ENCODE measurements around the gene PTPRT. TPM values are rescaled to one million over a fixed set of nuclear protein-coding genes. Genes with fewer than 3 reads are reported as not detected.

The PTPRT gene
- polyA plus RNA-seq, 4 donors, result 0.07 to 0.58 (median 0.27) TPM; not detected in 1

- Histone ChIP-seq H3K4me1 (ENCODE audit: control insufficient read depth in 3 of 3, insufficient read depth in 2 of 3, low read depth in 1 of 3, low read length in 2 of 3) (no peaks in the 10 kb centered on the region), H3K9me3 (ENCODE audit: control insufficient read depth in 2 of 2, insufficient read depth in 1 of 2, low read depth in 1 of 2, low read length in 1 of 2) (no peaks in the 10 kb centered on the region), H3K27me3 (ENCODE audit: control insufficient read depth in 3 of 3, insufficient read depth in 3 of 3, low read length in 3 of 3) (peaks cover 0 to 2% (median 0%) of the 10 kb centered on the region in 3 donors), H3K36me3 (ENCODE audit: control insufficient read depth in 3 of 3, insufficient read depth in 2 of 3, low read depth in 1 of 3, low read length in 3 of 3) (no peaks in the 10 kb centered on the region), H3K27ac (ENCODE audit: low read depth in 1 of 3, low read length in 2 of 3) (no peak overlapping the region), H3K4me3 (ENCODE audit: low read depth in 1 of 3, low read length in 3 of 3) (no peak overlapping the region)
- WGBS, 3 donors, result 66 to 85% (median 76%) methylated on average over 7 of the region's 7 CpGs
- DNase-seq, result no peak
- no peak for FAIRE-seq
Observed at GRCh38 chr20:42735539-42735938, 454.2 kb downstream of the PTPRT start.

- Histone ChIP-seq H3K4me3 (ENCODE audit: low read depth in 1 of 3, low read length in 3 of 3) (no peak overlapping the region), H3K9me3 (ENCODE audit: control insufficient read depth in 2 of 2, insufficient read depth in 1 of 2, low read depth in 1 of 2, low read length in 1 of 2) (no peaks in the 10 kb centered on the region), H3K36me3 (ENCODE audit: control insufficient read depth in 3 of 3, insufficient read depth in 2 of 3, low read depth in 1 of 3, low read length in 3 of 3) (no peaks in the 10 kb centered on the region), H3K4me1 (ENCODE audit: control insufficient read depth in 3 of 3, insufficient read depth in 2 of 3, low read depth in 1 of 3, low read length in 2 of 3) (no peaks in the 10 kb centered on the region), H3K27ac (ENCODE audit: low read depth in 1 of 3, low read length in 2 of 3) (no peak overlapping the region), H3K27me3 (ENCODE audit: control insufficient read depth in 3 of 3, insufficient read depth in 3 of 3, low read length in 3 of 3) (peaks cover 0 to 2% (median 0%) of the 10 kb centered on the region in 3 donors)
- DNase-seq (no peak), FAIRE-seq (no peak)
- WGBS, 3 donors, result 69 to 74% (median 70%) methylated on average over 5 of the region's 5 CpGs
Observed at GRCh38 chr20:42734660-42735368, 454.9 kb downstream of the PTPRT start.

GRCh38 chr20:42721923-42722322 lies 467.8 kb downstream of the PTPRT start:
- H3K27me3 ChIP-seq (ENCODE audit: control insufficient read depth in 3 of 3, insufficient read depth in 3 of 3, low read length in 3 of 3), result no peaks in the 10 kb centered on the region
- H3K27ac ChIP-seq (ENCODE audit: low read depth in 1 of 3, low read length in 2 of 3), result no peak overlapping the region
- DNase-seq (no peak), FAIRE-seq (no peak)
- H3K4me3 ChIP-seq (ENCODE audit: low read depth in 1 of 3, low read length in 3 of 3), result no peak overlapping the region
- no peaks in the 10 kb centered on the region for H3K4me1 ChIP-seq (ENCODE audit: control insufficient read depth in 3 of 3, insufficient read depth in 2 of 3, low read depth in 1 of 3, low read length in 2 of 3)
- no peaks in the 10 kb centered on the region for H3K9me3 ChIP-seq (ENCODE audit: control insufficient read depth in 2 of 2, insufficient read depth in 1 of 2, low read depth in 1 of 2, low read length in 1 of 2)
- no peaks in the 10 kb centered on the region for H3K36me3 ChIP-seq (ENCODE audit: control insufficient read depth in 3 of 3, insufficient read depth in 2 of 3, low read depth in 1 of 3, low read length in 3 of 3)
- WGBS, 3 donors, result 47 to 58% (median 50%) methylated on average over 2 of the region's 2 CpGs

GRCh38 chr20:42714298-42715141 lies 475.2 kb downstream of the PTPRT start:
- FAIRE-seq (no peak), DNase-seq (peak in 1 of 2 donors; percentile 9)
- H3K27me3 ChIP-seq (ENCODE audit: control insufficient read depth in 3 of 3, insufficient read depth in 3 of 3, low read length in 3 of 3), result no peaks in the 10 kb centered on the region
- no peaks in the 10 kb centered on the region for H3K4me1 ChIP-seq (ENCODE audit: control insufficient read depth in 3 of 3, insufficient read depth in 2 of 3, low read depth in 1 of 3, low read length in 2 of 3)
- H3K36me3 ChIP-seq (ENCODE audit: control insufficient read depth in 3 of 3, insufficient read depth in 2 of 3, low read depth in 1 of 3, low read length in 3 of 3), result no peaks in the 10 kb centered on the region
- WGBS, 3 donors, result 7 to 31% (median 22%) methylated on average over 5 of the region's 5 CpGs
- peaks cover 0 to 9% of the 10 kb centered on the region in 2 donors for H3K9me3 ChIP-seq (ENCODE audit: control insufficient read depth in 2 of 2, insufficient read depth in 1 of 2, low read depth in 1 of 2, low read length in 1 of 2)
- H3K4me3 ChIP-seq (ENCODE audit: low read depth in 1 of 3, low read length in 3 of 3), result no peak overlapping the region
- H3K27ac ChIP-seq (ENCODE audit: low read depth in 1 of 3, low read length in 2 of 3), result no peak overlapping the region

GRCh38 chr20:42708266-42708665 lies 481.4 kb downstream of the PTPRT start:
- Histone ChIP-seq H3K27ac (ENCODE audit: low read depth in 1 of 3, low read length in 2 of 3) (no peak overlapping the region), H3K9me3 (ENCODE audit: control insufficient read depth in 2 of 2, insufficient read depth in 1 of 2, low read depth in 1 of 2, low read length in 1 of 2) (peaks cover 0 to 9% of the 10 kb centered on the region in 2 donors), H3K4me1 (ENCODE audit: control insufficient read depth in 3 of 3, insufficient read depth in 2 of 3, low read depth in 1 of 3, low read length in 2 of 3) (no peaks in the 10 kb centered on the region), H3K27me3 (ENCODE audit: control insufficient read depth in 3 of 3, insufficient read depth in 3 of 3, low read length in 3 of 3) (no peaks in the 10 kb centered on the region), H3K4me3 (ENCODE audit: low read depth in 1 of 3, low read length in 3 of 3) (no peak overlapping the region), H3K36me3 (ENCODE audit: control insufficient read depth in 3 of 3, insufficient read depth in 2 of 3, low read depth in 1 of 3, low read length in 3 of 3) (no peaks in the 10 kb centered on the region)
- DNase-seq (no peak), FAIRE-seq (no peak)
- WGBS, 3 donors, result 75 to 86% (median 80%) methylated on average over 3 of the region's 3 CpGs

GRCh38 chr20:42706759-42707158 lies 482.9 kb downstream of the PTPRT start:
- Histone ChIP-seq H3K27ac (ENCODE audit: low read depth in 1 of 3, low read length in 2 of 3) (no peak overlapping the region), H3K4me3 (ENCODE audit: low read depth in 1 of 3, low read length in 3 of 3) (no peak overlapping the region), H3K27me3 (ENCODE audit: control insufficient read depth in 3 of 3, insufficient read depth in 3 of 3, low read length in 3 of 3) (no peaks in the 10 kb centered on the region), H3K4me1 (ENCODE audit: control insufficient read depth in 3 of 3, insufficient read depth in 2 of 3, low read depth in 1 of 3, low read length in 2 of 3) (peaks cover 0 to 4% (median 0%) of the 10 kb centered on the region in 3 donors), H3K36me3 (ENCODE audit: control insufficient read depth in 3 of 3, insufficient read depth in 2 of 3, low read depth in 1 of 3, low read length in 3 of 3) (no peaks in the 10 kb centered on the region), H3K9me3 (ENCODE audit: control insufficient read depth in 2 of 2, insufficient read depth in 1 of 2, low read depth in 1 of 2, low read length in 1 of 2) (peaks cover 0 to 9% of the 10 kb centered on the region in 2 donors)
- no peak for DNase-seq
- WGBS, 3 donors, result 61 to 79% (median 70%) methylated on average over 1 of the region's 1 CpG
- no peak for FAIRE-seq

GRCh38 chr20:42705550-42705949 lies 484.2 kb downstream of the PTPRT start:
- Histone ChIP-seq H3K27me3 (ENCODE audit: control insufficient read depth in 3 of 3, insufficient read depth in 3 of 3, low read length in 3 of 3) (no peaks in the 10 kb centered on the region), H3K9me3 (ENCODE audit: control insufficient read depth in 2 of 2, insufficient read depth in 1 of 2, low read depth in 1 of 2, low read length in 1 of 2) (peaks cover 0 to 6% of the 10 kb centered on the region in 2 donors), H3K4me3 (ENCODE audit: low read depth in 1 of 3, low read length in 3 of 3) (no peak overlapping the region), H3K36me3 (ENCODE audit: control insufficient read depth in 3 of 3, insufficient read depth in 2 of 3, low read depth in 1 of 3, low read length in 3 of 3) (no peaks in the 10 kb centered on the region), H3K4me1 (ENCODE audit: control insufficient read depth in 3 of 3, insufficient read depth in 2 of 3, low read depth in 1 of 3, low read length in 2 of 3) (peaks cover 0 to 4% (median 0%) of the 10 kb centered on the region in 3 donors), H3K27ac (ENCODE audit: low read depth in 1 of 3, low read length in 2 of 3) (no peak overlapping the region)
- DNase-seq, result peak in 1 of 2 donors; percentile 5
- no peak for FAIRE-seq

- Histone ChIP-seq H3K27me3 (ENCODE audit: control insufficient read depth in 3 of 3, insufficient read depth in 3 of 3, low read length in 3 of 3) (no peaks in the 10 kb centered on the region), H3K9me3 (ENCODE audit: control insufficient read depth in 2 of 2, insufficient read depth in 1 of 2, low read depth in 1 of 2, low read length in 1 of 2) (no peaks in the 10 kb centered on the region), H3K27ac (ENCODE audit: low read depth in 1 of 3, low read length in 2 of 3) (no peak overlapping the region), H3K4me1 (ENCODE audit: control insufficient read depth in 3 of 3, insufficient read depth in 2 of 3, low read depth in 1 of 3, low read length in 2 of 3) (peaks cover 0 to 4% (median 0%) of the 10 kb centered on the region in 3 donors), H3K4me3 (ENCODE audit: low read depth in 1 of 3, low read length in 3 of 3) (no peak overlapping the region), H3K36me3 (ENCODE audit: control insufficient read depth in 3 of 3, insufficient read depth in 2 of 3, low read depth in 1 of 3, low read length in 3 of 3) (no peaks in the 10 kb centered on the region)
- WGBS, 3 donors, result 80 to 88% (median 85%) methylated on average over 6 of the region's 6 CpGs
- FAIRE-seq (no peak), DNase-seq (peak in 1 of 2 donors; percentile 7)
Observed at GRCh38 chr20:42703744-42704143, 486.0 kb downstream of the PTPRT start.
